ENCODE results near the gene MCOLN3.
A peak's percentile ranks its signal among the peaks of the same experiment; 100 is the strongest.

MCOLN3 gene

DNA sequence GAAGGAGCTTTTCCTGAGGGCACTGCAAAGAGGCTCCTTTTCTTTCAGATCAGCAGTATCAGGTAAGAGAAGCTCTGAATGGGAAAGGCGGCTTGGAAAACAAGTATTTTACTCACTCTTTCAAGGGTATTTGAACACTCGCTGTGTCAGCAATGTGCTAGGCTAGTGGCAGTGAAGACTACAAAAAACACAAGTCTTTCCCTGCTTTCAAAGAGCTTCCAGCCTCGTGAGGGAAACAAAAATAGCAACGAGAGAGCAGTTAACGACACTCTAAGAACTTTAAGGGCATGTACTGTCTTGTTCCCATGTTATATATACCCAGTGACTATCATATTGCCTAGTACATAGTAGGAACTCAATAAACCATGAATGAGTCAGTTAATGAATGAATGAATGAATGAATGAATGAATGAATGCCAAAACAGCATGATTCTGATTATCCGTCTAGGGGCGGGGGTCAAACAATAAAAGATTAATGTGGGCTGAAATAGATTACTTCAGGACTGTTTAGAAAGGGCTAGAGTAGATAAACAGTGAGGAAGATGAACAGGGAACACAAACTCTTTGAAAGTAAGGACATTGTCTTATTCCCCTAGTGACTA lies 14.2 kb upstream of the MCOLN3 start:
- TF ChIP-seq, protein P1, sequence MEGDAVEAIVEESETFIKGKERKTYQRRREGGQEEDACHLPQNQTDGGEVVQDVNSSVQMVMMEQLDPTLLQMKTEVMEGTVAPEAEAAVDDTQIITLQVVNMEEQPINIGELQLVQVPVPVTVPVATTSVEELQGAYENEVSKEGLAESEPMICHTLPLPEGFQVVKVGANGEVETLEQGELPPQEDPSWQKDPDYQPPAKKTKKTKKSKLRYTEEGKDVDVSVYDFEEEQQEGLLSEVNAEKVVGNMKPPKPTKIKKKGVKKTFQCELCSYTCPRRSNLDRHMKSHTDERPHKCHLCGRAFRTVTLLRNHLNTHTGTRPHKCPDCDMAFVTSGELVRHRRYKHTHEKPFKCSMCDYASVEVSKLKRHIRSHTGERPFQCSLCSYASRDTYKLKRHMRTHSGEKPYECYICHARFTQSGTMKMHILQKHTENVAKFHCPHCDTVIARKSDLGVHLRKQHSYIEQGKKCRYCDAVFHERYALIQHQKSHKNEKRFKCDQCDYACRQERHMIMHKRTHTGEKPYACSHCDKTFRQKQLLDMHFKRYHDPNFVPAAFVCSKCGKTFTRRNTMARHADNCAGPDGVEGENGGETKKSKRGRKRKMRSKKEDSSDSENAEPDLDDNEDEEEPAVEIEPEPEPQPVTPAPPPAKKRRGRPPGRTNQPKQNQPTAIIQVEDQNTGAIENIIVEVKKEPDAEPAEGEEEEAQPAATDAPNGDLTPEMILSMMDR (IDR thresholded peaks at IDR 0.05; ENCODE audit: insufficient read depth, missing control alignments) = no peak
- DNase-seq (ENCODE audit: insufficient read length, low spot score) = no peak
- FAIRE-seq = no peak

DNA sequence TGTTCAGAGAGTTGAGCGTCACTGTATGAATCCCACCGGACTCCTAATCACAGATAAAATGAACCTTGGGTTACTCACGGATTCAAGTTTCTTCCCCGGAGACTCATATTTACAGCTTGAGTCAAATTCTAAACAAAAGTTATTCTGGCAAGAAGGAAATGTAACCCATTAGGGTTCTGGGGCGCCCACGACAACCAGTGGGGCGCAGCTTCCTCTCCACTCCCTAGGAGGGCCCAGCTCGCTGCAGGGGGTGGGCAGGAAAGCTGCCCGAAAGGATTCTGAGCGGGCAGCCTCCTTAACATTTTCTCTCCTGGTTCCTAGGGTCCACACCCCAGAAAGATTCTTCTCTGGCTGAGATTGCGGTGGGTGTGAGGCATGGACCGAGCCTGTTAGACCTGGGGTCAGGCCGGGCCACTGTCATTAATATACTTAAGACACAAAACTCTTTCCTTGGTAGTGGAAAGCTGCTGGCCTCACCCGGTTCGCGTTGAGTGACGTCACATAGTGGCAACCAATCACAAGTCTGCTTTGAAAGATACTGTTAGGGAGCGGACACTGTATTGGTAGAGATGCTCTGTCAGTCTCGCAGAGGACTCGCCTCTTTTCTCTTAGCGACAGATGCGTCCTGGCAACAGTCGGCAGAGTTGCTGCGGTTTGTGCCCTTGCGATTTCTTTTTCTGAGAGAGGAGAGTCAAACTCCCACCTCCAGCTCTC lies 13.6 kb upstream of the MCOLN3 start:
- TF ChIP-seq, protein P1 (IDR thresholded peaks at IDR 0.05; ENCODE audit: insufficient read depth, missing control alignments) = no peak

GRCh38 chr1:85060038-85060437 lies 11.7 kb upstream of the MCOLN3 start:
- FAIRE-seq = no peak
- no peak for DNase-seq (ENCODE audit: insufficient read length, low spot score)
- TF ChIP-seq, protein P1 (IDR thresholded peaks at IDR 0.05; ENCODE audit: insufficient read depth, missing control alignments) = no peak

More for the DNA sequence above, 13.6 kb upstream of the MCOLN3 start:
- FAIRE-seq (peak; percentile 90), DNase-seq (ENCODE audit: insufficient read length, low spot score) (peak; percentile 64)

DNA sequence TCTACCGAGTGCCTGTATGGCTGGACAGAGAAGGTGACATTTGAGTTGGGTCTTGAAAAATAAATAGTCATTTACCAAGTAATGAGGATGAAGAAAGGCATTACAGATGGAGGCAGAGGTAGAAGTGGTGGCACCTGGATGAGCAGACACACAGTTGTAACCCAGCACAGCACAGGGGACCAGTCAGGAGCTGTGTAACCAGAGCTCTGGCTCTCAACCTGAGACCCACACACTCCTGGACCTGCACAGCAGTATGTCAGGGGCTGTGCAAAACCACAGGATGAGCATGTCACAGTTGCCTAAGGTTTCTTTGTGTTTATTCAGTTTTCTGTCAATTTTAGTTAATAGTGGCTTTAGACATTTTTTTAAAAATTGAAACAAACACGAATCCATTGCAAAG lies 11.3 kb upstream of the MCOLN3 start:
- FAIRE-seq (no peak), DNase-seq (ENCODE audit: insufficient read length, low spot score) (no peak)
- TF ChIP-seq, protein P1 (IDR thresholded peaks at IDR 0.05; ENCODE audit: insufficient read depth, missing control alignments) = no peak

DNA sequence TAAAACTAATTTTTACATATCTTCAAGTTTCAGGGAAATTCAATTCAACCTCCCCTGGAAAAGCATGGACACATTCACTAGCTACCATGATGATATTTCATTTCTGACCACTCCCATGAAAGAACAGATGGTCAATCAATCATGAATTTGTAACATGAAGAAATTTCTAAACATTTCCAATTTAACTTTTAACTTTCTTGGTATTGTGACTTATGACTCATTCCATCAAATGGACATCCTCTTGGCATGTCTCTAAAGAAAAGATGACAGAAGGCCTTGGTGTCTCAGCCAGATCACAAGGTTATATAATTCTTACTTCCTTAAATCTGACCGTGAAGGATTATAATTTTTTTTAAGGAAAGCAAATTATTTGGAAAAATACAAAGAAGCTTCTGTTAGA lies 10.5 kb upstream of the MCOLN3 start:
- TF ChIP-seq, protein P1 (IDR thresholded peaks at IDR 0.05; ENCODE audit: insufficient read depth, missing control alignments) = no peak
- FAIRE-seq = no peak
- DNase-seq (ENCODE audit: insufficient read length, low spot score) = no peak

DNA sequence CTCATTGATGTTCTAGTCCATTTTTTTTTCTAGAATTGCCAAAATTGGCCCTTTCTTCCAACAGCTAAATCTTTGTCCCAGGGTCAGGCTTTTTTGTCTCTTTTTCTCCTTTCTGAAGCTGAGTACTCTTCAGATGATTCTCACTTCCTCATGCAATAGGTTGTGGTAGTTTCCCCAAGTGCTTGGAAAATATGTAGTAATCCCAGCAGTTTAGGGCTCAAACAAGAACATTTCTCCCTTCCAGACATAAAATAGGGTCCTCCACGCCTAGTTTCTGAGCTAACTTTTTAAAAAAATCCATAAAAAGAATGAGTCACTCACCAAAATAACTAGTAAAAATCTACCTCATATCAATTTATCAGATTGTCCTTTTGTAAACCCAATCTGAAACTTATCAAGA lies 10.0 kb upstream of the MCOLN3 start:
- no peak for DNase-seq (ENCODE audit: insufficient read length, low spot score)
- FAIRE-seq = no peak
- TF ChIP-seq, protein P1 (IDR thresholded peaks at IDR 0.05; ENCODE audit: insufficient read depth, missing control alignments) = no peak

- peak; percentile 41 for FAIRE-seq
- no peak for DNase-seq (ENCODE audit: insufficient read length, low spot score)
- TF ChIP-seq, protein P1 (IDR thresholded peaks at IDR 0.05; ENCODE audit: insufficient read depth, missing control alignments) = no peak
These were observed 6.4 kb upstream of the MCOLN3 start for GRCh38 chr1:85054664-85055063.

Data from D721Med (cell line).